GM19193 (cell line): ENCODE data around the gene RNF215.

ENCODE experiments used
- POLR2A ChIP-seq: IDR thresholded peaks from 4 replicates; pipeline ENCODE4 v1.6.1; 2011; ENCODE audit not compliant: insufficient read depth, insufficient read length; ENCODE audit errors: extremely low read depth

Gene RNF215

GRCh38 chr22:30357236-30357570, 30.0 kb downstream of the RNF215 start:
- TF ChIP-seq POLR2A, result no peak

DNA sequence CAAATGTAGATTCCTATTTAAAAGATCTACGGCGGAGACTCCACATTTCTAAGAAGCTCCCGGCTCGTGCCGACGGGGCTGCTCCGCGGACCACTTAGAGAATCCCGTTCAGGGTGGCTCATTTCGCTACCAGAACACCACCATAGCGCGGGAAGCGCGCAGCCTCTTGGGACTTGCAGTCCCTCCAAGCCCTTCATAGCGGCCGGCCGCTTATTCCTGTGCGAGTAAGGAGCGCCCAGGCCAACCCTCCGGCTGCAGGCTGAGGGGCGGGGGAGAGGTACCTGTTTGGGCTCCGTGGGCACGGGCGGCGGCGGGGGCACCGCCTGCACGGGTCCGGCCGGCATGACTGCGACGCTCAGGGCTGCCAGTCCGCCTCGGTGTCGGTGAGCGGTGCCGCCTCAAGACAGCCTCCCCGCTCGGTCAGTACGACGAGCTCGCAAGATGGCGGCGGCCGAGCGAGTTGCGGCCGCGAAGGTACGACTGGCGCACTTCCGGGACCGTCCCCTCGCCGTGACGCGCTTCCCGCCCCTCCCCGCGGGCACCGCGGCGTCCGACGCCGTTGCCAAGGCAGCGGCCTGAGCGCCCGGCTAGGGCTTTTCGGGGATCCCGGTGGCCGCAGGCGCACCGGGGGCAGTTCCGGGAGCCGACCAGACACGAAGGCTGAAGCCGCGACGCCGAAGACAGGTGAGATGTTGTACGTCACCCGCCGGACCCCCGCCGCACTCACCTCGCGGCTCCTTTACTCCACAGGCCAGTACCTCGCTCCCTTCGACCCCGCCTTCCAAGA, 30.6 kb downstream of the RNF215 start, which contains the start of the genes CCDC157 and SF3A1:
TSS of gene CCDC157 (plus strand) at position 559 of the 787 bp plus-strand sequence. CDS start 8,994 bp downstream, outside the sequence.
TSS of gene SF3A1 (minus strand) at position 446 of the 787 bp plus-strand sequence. CDS start at position 344, 102 bp downstream.
- TF ChIP-seq POLR2A, result peak; percentile 97

- TF ChIP-seq POLR2A, result no peak
Observed at GRCh38 chr22:30354644-30355043, 32.6 kb downstream of the RNF215 start.

DNA sequence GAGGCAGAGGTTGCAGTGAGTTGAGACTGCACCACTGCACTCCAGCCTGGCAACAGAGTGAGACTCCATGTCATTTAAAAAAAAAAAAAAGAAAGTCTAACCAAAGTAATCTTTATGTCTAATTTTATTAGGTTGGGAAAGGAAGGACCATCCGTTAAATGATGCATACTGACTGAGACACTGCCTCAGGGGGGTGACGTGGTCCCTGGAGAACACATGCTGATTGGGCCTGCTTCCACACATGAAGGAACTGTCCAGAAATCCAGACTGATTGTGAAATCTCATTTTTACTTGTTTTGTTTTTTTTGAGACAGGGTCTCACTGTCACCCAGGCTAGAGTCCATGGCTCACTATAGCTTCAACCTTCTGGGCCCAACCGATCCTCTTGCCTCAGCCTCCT, 36.0 kb downstream of the RNF215 start:
- TF ChIP-seq POLR2A, result no peak

DNA sequence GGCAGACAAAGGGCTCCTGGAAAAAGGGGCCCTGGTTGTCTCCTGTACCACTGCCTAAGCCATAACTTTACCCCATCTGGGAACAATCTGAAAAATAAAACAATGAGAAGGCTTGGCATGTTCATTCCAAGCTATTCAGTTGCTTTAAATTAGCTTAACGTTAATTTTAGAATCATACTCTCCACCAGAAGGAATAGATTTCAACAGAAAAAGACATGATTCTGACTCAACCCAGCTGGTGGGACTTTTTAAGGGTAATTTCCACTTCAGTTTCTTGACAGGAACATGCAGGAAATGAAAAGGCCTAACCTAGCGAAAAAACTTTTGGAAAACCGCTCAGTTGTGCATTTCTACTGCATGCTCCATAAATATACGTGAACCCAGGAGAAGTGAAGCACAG, 38.4 kb downstream of the RNF215 start:
- no peak for TF ChIP-seq POLR2A

DNA sequence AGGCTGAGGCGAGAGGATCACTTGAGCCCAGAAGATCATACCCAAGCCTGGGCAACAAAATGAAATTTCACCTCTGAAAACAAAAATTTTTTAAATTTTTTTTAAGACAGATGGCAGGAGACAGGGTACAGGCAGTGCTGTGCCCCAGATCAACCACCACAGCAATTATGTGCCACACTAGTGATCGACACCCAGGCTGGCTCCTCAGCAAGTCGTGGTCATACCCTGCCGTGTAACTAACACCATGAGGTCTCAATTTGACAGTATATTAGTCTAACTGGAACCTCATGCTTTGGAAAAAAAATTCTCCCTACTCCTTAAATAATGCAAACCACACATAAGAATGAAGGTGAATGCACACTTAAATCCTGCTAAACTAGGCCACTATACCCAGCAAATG, 38.8 kb downstream of the RNF215 start:
- no peak for TF ChIP-seq POLR2A

GRCh38 chr22:30347255-30347892, 39.8 kb downstream of the RNF215 start:
- no peak for TF ChIP-seq POLR2A

DNA sequence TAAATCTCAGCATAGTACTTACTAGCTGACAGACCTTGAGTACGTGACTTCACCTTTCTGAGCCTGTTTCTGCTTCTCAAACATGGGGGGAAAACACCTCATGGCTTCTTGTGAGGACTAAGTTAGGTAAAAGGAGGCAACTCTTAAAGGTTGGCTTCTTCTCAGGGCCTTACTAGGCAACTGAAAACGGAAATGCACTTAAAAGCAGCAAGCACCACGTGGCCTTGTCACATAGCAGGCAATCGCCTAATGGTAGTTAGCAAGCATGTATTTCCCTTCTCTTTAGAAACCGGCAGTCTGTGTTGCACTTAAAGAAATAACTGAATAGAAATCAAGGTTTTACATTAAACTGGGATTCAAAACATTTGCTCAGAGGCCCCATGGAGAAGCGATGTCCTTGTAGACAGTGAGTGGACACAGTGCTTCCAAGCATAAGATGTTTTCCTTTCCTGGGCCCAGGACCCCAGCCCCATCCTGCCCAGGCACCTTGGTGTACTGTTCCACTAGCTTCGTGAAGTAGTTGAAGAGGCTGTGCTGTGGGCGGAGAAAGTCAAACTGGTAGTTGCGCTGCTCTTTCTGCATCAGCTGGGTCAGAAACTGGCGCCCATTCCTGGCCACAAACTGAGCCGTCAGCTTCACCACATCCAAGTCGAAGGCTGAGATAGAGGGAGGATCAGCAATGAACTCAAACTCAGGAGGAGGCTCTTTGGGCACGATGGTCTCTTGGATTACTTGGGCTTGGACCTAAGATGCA, 42.6 kb downstream of the RNF215 start:
- no peak for TF ChIP-seq POLR2A

DNA sequence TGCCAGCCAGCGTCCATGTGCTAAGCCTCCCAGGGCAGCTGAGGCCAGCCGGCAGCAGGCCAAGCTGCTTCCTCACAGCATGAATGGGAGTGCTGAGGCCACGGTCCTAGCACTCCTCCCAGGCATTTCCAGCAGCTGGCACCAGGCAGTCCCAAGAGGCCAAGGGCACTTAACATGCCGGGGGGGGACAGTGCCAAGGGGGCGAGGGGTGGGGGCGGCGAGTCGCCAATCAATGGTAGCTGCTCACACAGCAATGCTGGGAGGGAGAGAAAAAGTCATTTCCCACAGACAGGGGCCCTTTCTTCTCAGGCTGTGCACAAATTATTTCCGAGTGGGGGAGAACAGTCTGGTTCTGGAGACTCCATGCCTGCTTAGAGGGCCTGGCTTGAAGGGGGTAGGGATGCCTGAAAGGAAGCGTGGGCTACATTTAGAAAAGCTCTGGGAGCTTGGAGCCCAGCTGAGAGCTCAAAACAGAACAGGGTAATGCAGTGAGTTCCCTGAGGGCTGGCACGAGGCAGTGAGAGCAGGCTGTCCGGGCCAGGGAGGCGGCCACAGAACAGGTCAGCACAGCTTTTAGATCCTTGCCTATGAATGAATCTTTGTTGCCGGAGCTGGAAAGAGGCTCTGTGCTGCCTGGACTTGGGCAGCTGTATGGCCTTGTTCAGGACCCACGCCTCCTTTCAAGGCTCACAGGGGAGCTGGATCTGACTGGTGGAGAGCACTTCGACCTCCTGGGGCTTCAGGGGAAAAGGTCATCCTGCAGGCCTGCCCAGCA, 46.1 kb downstream of the RNF215 start:
- no peak for TF ChIP-seq POLR2A

- no peak for TF ChIP-seq POLR2A
Observed at GRCh38 chr22:30338802-30339201, 48.4 kb downstream of the RNF215 start.

GRCh38 chr22:30337461-30337778, 49.8 kb downstream of the RNF215 start:
- TF ChIP-seq POLR2A, result no peak

DNA sequence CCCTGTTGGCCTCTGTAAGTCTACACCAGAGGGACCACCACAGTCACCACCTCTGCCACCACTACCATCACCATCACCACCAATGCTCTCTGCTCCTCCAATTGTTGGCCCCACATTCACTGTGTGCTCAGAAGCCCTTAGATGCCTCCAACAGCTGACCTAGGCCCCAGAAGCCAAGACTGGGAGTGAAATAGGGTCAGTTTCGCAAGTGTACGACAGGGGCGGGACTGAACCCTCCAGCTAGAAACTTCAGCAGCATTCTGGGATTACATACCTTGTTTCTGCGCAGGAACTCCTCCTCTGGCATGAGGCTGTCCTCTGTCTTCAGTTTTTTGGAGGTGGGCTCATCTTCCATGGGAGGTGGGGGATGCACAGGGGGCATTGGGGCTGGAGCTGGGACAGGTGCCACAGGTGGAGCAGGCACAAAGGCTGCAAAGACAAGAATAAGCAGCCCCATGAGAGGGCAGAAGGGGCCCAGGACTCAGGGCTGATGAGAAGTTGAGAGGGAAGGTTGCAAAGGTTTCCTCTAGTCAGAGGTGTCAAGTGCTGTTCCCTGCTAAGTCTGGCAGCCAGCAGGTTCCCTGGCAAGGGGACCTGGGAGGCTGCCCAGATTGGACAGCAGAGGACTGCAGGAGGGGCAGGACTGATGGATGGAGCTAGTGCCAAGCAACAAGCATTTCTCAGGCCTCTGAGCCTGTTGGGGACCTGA, 50.3 kb downstream of the RNF215 start:
- no peak for TF ChIP-seq POLR2A

GRCh38 chr22:30335236-30335635, 52.0 kb downstream of the RNF215 start:
- no peak for TF ChIP-seq POLR2A

- TF ChIP-seq POLR2A, result no peak
Observed at GRCh38 chr22:30334646-30335045, 52.6 kb downstream of the RNF215 start.
